GM12874 (cell line): ENCODE measurements around the gene RDX.

Source experiments
- TF ChIP-seq, protein P1 (sequence below): IDR thresholded peaks from 2 replicates; pipeline ENCODE4 v1.5.1; 2011; ENCODE audit warnings: low read depth, mild to moderate bottlenecking, control low read depth, low read length, moderate library complexity; ENCODE audit not compliant: insufficient read depth

The RDX gene

GRCh38 chr11:110301032-110301431, 4.6 kb upstream of the RDX start:
- TF ChIP-seq, protein P1, sequence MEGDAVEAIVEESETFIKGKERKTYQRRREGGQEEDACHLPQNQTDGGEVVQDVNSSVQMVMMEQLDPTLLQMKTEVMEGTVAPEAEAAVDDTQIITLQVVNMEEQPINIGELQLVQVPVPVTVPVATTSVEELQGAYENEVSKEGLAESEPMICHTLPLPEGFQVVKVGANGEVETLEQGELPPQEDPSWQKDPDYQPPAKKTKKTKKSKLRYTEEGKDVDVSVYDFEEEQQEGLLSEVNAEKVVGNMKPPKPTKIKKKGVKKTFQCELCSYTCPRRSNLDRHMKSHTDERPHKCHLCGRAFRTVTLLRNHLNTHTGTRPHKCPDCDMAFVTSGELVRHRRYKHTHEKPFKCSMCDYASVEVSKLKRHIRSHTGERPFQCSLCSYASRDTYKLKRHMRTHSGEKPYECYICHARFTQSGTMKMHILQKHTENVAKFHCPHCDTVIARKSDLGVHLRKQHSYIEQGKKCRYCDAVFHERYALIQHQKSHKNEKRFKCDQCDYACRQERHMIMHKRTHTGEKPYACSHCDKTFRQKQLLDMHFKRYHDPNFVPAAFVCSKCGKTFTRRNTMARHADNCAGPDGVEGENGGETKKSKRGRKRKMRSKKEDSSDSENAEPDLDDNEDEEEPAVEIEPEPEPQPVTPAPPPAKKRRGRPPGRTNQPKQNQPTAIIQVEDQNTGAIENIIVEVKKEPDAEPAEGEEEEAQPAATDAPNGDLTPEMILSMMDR: no peak

DNA sequence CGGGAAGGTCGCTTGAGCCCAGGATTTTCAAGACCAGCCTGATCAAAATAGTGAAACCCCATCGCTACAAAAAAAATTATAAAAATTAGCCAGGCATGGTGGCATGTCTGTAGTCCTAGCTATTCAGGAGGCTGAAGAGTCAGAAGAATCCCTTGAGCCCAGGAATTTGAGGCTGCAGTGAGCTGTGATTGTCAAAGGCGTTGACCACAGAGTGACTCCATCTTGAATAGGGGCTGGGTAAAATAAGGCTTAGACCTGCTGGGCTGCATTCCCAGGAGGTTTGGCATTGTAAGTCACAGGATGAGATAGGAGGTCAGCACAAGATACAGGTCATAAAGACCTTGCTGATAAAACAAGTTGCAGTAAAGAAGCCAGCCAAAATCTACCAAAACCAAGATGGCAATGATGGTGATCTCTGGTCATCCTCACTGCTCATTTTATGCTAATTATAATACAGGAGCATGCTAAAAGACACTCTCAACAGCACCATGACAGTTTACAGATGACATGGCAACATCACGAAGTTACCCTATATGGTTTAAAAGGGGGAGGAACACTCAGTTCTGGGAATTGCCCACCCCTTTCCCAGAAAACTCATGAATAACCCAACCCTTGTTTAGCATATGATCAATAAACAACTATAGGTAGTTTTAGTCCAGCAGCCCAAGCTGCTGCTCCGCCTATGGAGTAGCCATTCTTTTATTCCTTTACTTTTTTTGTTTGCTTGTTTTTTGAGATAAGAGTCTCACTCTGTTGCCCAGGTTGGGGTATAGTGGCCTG, 2.8 kb upstream of the RDX start:
- TF ChIP-seq, protein P1: no peak

DNA sequence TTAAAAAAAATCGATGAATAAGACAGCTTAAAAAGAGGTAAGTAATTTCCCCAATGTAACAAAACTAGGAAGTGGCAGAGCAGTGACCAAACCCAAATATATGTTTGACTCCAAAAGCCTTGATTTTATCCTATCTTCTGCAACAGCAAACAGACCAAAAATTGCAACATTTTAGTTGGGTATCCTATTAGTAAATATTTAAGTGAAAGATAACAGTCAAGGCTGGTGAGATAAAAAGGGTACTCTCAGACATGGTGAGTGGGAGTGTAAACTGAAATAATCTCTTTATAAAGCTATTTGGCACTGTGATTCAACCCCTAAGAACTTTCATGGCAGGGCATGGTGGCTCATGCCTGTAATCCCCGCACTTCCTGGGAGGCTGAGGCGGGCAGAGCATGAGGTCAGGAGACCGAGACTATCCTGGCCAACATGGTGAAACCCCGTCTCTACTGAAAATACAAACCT, 1.9 kb upstream of the RDX start:
- TF ChIP-seq, protein P1: no peak

GRCh38 chr11:110297726-110298300, 1.4 kb upstream of the RDX start:
- TF ChIP-seq, protein P1: no peak

DNA sequence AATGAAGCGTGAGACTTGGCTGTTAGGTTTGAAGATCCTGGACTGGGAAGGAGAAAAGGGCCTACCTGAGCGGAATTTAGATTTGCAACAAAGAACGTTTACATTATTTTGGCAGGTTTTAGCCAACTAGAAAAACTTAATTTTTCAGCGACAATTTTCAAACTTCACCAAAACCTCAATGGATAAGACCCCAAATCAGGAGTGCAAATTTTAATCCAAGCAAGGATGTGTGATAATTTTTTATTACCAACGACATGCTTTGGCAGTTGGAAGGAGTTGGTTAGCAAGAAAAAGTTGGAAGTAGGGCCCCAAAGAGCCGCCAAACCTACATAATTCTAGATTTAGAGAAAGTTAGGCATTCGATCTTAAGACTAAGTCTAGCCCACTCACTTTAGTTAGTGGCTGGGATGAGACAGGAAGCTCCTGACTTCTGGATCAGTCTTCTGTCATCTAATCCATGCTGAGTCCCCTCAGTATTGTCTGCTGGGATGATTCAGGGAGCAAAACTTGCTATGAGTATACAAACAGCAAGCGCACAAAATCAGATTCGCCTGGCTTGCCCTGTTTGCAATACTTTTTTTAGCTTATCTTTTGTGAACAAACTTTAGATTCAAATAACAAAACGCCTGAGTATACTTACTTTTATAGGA, 787 bp upstream of the RDX start:
- TF ChIP-seq, protein P1: no peak

GRCh38 chr11:110295531-110296225, 736 bp downstream of the RDX start:
- TF ChIP-seq, protein P1: no peak

GRCh38 chr11:110295086-110295485, 1.3 kb downstream of the RDX start:
- TF ChIP-seq, protein P1: no peak
